SKM-1 (cell line): ENCODE data around the gene NAA80.
"Not testable (repeated sequence)": the region's sequence is repeated elsewhere in the genome, so short reads cannot be mapped to it uniquely, and the experiment has no call there.

Experiments used
- DNase-seq: peaks from one replicate; lab custom pipeline; 2025; ENCODE audit not compliant: unreplicated experiment; lab: John Stamatoyannopoulos, UW

Gene NAA80

GRCh38 chr3:50292159-50293078 is 6.8 kb downstream of the NAA80 start, which contains the start of gene IFRD2:
Gene IFRD2 (minus strand): TSS chr3:50292429. CDS start chr3:50292274, 155 bp downstream.
- peak; percentile 97 for DNase-seq

GRCh38 chr3:50290161-50290641 is 9.0 kb downstream of the NAA80 start:
- no peak for DNase-seq

- no peak for DNase-seq
These were observed 10.1 kb downstream of the NAA80 start for GRCh38 chr3:50289130-50289529.

GRCh38 chr3:50288387-50289007 is 10.7 kb downstream of the NAA80 start:
- no peak for DNase-seq

GRCh38 chr3:50287262-50287661 is 11.9 kb downstream of the NAA80 start:
- no peak for DNase-seq

- no peak for DNase-seq
These were observed 12.6 kb downstream of the NAA80 start for GRCh38 chr3:50286322-50287227.

- not testable (repeated sequence) for DNase-seq
These were observed 15.1 kb downstream of the NAA80 start for GRCh38 chr3:50284121-50284520.

- DNase-seq, result no peak
These were observed 19.8 kb downstream of the NAA80 start for GRCh38 chr3:50279255-50280016.

- no peak for DNase-seq
These were observed 20.4 kb downstream of the NAA80 start, which contains the start of gene LSMEM2 for GRCh38 chr3:50278880-50279224. Gene LSMEM2 (plus strand): TSS chr3:50279087. CDS start chr3:50279114, 27 bp downstream.

GRCh38 chr3:50278123-50278879 is 20.9 kb downstream of the NAA80 start:
- DNase-seq, result no peak

- no peak for DNase-seq
These were observed 22.5 kb downstream of the NAA80 start for GRCh38 chr3:50276762-50277101.

GRCh38 chr3:50275996-50276761 is 23.0 kb downstream of the NAA80 start:
- DNase-seq, result no peak

GRCh38 chr3:50275141-50275995 is 23.8 kb downstream of the NAA80 start:
- no peak for DNase-seq

- peak; percentile 35 for DNase-seq
These were observed 24.7 kb downstream of the NAA80 start for GRCh38 chr3:50274371-50275104.

GRCh38 chr3:50273689-50274065 is 25.5 kb downstream of the NAA80 start:
- DNase-seq, result no peak

- DNase-seq, result peak; percentile 58
These were observed 26.1 kb downstream of the NAA80 start for GRCh38 chr3:50272911-50273688.

- not testable (repeated sequence) for DNase-seq
These were observed 26.7 kb downstream of the NAA80 start for GRCh38 chr3:50272538-50272910.
